Measurements from ENCODE around the gene TNFRSF1B.

The TNFRSF1B gene

GRCh38 chr1:12158357-12159092 lies 8.3 kb upstream of the TNFRSF1B start:
- DNase-seq = no peak

DNA sequence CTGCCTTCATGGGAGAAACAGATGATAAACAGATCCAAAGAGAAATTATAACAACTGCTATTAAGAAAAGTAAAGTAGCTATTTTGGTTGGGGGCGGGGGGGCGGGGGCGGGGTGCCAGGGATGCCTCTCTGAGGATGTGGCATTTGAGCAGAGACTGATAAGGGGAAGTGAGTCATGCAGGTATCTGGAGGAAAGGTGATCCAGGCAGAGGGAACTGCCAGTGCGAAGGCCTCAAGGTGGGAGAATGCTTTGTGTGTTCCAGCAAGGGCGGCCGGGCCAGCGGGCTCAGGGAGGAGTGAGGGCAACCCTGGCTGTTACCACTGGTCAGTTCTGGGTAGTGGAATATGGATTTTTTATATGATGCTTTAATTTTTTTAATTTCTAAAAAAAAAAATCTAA lies 7.0 kb upstream of the TNFRSF1B start:
- DNase-seq = no peak

GRCh38 chr1:12161324-12161661 lies 5.5 kb upstream of the TNFRSF1B start:
- DNase-seq = no peak

- DNase-seq = no peak
Measured at GRCh38 chr1:12161662-12162458, 4.9 kb upstream of the TNFRSF1B start.

- no peak for DNase-seq
Measured at GRCh38 chr1:12162459-12163137, 4.2 kb upstream of the TNFRSF1B start.

GRCh38 chr1:12163210-12163609 lies 3.6 kb upstream of the TNFRSF1B start:
- no peak for DNase-seq

DNA sequence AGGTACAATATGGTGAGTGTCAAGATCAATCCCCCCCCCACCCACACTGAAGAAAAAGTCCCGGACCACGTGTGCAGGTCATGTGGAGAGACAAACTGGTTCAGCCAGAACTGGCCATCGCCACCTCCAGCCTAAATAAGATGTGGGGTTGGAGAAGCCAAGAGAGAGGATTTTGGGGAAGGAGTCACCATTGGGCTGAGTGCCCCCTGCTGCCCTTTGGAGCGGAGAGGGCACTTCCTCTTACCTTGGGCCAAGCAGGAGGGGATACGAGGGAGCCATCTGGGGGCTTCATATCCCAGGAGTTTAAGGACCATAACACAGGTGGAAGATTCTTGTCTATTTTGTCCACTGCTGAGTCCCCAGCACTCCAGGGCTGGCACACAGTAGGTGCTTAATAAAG lies 2.6 kb upstream of the TNFRSF1B start:
- no peak for DNase-seq

DNA sequence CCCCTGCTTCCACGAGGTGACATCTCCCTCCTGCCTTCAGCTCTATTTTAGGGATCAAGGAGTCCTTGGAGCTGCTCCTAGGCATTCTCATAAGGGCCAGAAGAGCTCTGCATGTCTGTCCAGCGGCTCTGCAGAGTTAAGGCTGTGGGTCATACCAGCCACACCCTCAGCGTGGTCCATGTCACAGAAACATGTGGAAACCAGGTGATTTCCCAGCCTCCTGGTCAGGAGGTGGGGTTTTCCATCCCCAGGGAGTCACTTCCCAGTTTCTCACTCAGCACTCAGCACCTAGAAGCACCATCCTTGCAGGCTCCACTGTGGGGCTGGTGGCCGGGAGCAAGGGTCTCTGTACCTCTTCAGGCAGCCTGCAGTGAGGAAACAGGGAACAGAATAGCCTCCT lies 1.4 kb upstream of the TNFRSF1B start:
- no peak for DNase-seq

GRCh38 chr1:12167493-12168429 lies 970 bp downstream of the TNFRSF1B start:
- peak; percentile 31 for DNase-seq

GRCh38 chr1:12168451-12169160 lies 1.8 kb downstream of the TNFRSF1B start:
- no peak for DNase-seq

- DNase-seq = no peak
Measured at GRCh38 chr1:12169442-12170135, 2.8 kb downstream of the TNFRSF1B start.

DNA sequence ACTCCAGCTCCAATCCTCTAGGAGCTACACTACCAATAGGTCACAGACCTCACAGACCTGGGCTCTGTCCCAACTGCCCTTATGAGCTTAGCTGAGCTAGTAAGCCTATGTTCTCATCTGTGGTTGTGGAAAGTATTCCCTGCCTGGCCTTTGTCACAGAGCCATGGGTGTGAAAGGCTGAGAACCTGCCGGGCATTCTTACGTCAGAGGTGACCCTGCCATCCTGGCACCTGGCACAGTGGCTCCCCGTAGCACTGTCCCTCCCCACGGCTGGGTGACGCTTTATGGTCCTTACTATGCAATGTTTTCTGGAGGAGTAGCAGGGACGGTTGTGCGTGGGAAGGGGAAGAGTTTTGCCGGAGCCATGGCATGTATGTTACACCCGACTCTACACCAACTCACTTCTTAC lies 3.5 kb downstream of the TNFRSF1B start:
- DNase-seq = no peak

GRCh38 chr1:12171206-12172041 lies 4.6 kb downstream of the TNFRSF1B start:
- DNase-seq = no peak

DNA sequence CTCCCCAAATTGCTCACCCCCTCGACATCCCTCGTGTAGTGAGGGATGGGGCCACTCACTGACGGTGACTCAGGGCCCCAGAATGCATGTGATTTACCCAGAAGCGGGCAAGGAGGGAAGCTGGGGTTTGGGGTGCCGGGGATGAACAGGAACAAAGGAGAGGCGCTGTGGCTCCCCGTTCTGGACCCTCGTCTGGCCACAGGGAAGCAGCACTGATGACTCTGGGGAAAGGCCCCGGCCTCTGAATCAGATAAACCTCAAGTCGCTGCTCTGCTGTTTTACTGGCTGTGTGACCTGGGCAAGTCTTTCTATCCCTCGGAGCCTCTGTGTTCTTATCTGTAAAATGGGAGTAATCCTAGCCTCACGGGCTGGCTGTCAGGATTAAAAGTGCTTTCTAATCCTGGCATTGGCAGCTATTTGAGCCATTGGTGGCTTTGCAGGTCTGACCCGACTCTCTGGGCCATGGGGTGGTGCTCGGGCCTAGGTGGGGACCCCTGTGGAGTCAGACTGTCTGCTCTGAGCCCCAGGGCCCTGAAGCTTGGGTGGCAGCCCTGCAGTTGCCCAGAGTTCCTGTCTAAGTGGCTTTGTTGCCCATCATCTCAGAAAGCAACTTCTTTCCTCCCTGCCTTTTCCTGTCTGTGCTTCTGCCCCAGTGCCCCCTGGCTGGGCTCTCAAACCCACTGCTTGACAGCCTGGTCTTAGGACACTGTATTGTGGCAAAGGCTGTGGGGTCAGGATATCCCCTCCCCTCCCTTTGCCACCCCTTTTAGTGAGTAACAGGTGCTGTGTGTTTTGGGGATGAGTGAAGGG lies 5.5 kb downstream of the TNFRSF1B start:
- DNase-seq = no peak

DNA sequence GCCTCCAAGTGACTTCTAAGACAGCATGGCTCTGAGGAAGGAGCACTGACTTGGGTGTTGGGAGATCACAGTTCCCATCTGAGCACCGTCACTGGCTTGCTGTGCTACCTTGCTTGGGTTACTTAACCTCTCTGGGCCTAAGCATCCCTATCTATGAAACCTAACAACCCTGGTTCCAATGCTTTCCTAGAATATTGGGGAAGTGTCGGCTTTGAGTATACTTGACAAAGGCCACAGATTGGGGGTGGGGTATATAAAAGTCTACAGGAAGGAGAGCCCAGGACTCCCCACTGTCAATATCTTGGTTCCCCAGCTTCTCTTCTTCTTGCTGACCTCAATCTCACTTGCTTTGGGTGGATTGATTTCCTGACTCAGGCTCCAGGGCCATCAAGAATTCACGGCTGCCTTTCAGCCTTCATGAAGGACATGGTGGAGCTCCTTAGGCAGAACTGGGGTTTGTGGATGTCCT lies 6.3 kb downstream of the TNFRSF1B start:
- no peak for DNase-seq

- no peak for DNase-seq
Measured at GRCh38 chr1:12173631-12174121, 6.9 kb downstream of the TNFRSF1B start.

GRCh38 chr1:12174924-12175810 lies 8.4 kb downstream of the TNFRSF1B start:
- DNase-seq = no peak
